Stimulated activated CD4-positive, alpha-beta T cell treated with anti-CD3 and anti-CD28 coated beads, Interleukin-2, amount 100 ng/mL, for 24 hours (primary cell): ENCODE data around the gene KDM3B.
"Not testable (repeated sequence)": the region's sequence is repeated elsewhere in the genome, so short reads cannot be mapped to it uniquely, and the experiment has no call there.

Source experiments
- DNase-seq, 2 donors: peaks; one replicate each; pipeline ENCODE4 v3.0.0-alpha.2; 2020

Gene KDM3B

DNA sequence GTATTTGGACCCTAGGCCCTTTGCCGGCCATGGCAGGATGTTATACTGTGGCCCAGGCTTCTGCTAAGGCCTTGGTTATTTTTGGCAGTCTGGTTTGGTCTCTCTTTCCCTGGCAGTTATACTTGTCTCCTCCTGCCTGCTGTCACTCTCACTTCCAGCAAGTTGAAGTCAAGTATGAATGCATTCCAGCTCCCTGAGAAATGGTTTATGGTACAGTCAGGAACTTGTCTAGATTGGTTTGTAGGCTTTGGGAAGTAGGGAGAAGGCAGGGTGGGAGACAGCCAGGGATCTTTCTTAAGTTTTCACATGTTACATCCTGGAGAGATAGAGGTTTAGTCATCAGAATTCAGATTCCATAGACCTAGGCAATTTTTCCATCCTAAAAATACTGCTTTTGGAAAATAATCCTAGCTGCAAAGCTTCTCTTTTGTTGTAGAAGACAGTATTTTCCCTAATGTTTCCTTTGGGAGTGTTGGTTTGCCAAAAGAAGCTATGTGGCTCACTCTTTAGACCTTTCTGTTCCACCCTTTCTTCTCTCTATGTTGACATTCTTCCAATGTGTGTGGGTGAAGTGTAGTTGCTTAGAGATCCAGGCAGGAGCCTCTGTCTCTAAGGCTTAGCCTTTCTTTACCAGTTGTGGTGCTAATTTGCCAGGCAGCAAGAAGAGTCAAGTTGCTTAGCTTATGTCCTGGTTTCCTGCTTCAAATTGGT, 2.5 kb upstream of the KDM3B start:
- no peak for DNase-seq

DNA sequence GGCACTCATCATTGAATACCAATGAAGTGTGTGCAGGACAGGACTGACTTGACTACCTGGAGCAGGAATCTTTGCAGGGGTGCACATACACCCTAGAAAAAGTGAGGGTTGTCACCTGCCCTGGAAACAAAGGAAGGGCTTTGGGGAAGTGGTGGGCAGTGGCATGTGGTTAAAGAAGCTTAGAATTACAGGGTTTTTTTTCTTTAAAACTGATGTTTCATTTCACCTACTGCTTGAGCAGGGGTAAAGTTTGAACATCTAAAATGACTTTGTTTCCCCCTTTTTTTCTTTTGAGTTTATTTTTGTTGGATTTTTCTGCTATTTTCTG, 2.0 kb upstream of the KDM3B start:
- no peak for DNase-seq

DNA sequence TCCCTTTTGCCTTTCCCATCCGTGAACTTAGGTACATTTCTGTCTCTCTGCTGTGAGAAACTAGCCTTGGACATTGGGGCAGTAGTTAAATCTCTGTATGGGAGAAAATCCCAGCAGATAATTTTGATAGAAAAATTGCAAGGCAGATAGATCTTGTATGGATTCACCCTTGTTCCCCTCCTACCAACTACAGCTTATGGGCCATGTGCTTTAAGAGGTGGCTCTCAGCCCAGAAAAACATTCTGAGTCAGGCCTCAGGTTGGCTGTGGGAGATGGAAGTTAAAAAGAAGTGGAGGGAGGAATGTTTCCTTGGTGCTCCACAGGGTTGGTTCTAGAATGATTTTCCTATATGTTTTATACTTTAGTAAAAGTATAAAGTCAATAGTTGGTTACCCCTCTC, 1.4 kb upstream of the KDM3B start:
- no peak for DNase-seq

DNA sequence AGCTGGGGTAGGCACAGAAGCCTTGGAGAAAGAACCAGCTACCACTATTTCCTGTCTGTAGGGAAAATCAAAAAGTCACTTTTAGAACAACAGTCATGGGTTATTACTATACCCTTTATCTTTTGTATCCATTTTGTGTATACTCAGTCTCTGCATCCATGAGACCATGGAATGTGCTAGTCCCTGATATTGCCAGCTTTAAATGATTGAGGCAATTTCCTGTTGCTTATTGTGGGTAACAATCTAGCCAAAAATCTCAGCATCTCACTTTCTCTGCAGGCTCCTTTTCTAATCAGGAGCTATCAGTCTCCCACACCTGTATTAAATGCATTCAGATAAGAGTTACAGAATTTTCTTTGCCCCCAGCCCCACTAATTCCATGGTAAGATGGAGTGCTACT, 968 bp upstream of the KDM3B start:
- no peak for DNase-seq

DNA sequence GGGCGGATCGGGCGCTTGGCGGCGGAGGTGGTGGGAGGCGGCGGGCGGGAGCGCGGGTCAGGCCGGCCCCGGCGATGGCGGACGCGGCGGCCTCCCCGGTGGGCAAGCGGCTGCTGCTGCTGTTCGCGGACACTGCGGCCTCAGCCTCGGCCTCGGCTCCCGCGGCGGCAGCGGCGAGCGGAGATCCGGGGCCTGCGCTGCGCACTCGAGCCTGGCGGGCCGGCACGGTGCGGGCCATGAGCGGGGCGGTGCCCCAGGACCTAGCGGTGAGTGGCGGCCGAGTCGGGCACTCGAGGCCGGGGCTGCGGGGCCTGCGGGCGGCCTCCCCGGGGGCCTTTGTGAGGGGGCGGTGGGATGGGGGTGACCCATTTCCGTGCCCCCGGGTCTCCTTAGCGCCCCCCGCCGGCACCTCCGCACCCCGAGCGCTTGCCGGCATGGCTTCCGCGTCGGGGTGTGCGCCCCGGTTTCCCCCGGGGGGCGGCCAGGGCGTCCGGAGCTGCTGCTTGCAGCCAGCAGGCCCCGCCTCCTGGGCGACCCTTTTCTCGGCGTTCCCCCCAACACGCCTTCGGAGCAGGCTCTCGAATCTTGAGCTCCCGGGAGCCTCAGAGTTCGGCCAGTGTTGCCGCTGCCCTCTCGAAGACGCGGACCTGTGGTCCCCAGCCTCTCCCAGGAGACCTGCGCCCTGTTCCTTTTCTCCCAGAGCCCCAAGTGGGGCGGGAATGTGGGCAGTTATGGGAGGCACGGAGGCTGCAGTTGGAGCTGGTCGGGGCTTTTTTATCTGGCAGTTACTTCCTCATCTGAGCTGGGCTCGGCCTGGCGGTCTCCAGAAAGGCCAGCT, 456 bp downstream of the KDM3B start:
- DNase-seq = peak; percentile 74

DNA sequence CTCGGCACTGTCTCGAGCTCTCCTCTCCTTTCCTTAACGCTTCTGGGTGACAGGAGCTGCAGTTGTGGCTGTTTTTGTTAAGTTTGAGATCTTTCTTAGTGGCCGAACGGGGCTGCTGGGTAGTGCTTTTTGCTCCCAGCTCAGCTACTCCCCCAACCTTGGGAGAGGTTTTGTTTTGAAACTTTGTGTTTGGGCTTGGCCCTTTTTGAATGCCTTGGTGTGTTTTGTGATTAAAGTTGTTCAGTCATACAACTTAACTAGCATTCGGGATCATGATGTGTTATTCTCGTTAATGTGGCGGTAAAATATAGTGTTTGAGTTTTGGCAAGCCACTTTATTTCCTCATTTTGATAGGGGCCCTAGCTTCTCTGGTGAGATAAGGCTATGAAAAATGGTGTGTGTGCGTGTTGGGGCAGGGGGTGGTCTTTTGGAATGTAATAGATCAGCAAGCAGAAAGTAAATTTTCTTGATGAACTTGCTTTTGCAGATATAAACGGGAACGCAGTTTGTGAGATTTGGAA, 1.1 kb downstream of the KDM3B start:
- DNase-seq = no peak

DNA sequence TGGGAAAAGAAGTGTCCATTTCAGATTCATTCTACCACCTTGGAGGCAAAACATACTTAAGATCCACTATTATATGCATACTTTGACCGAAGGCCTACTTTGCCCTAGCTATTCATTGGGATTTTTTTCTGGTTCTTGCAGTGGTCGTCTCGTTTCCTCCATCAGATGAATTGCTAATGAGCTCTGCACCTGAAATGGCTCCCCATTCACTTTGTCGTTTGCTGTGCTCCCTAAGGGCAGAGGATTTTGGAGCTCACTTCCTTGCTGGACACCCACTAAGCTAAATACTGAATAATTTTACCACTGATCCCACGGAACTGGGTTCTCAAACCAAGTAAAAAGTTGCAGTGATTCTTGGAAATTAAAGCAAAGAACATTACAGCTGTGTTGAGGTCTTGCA, 1.9 kb downstream of the KDM3B start:
- DNase-seq = no peak

DNA sequence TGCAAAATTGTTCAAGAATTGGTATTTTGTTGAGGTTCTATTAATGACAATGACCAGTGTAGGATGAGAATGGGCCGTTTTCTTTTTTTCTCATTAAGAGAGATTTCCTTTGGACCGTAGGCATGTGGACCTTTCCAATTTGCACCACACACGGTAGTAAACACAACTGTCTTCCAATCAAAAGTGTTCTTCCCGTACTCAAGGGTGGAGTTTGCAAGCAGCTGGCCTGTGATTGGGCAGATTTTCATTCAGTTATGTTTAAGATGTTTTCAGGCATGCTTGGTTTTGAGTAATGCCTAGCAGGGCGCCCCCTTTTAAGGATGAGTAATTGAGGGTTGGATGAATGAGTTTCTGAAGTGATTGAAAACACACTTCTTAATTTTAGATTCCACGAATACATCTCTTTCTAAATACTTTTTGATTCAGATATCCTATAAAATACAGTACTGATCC, 2.5 kb downstream of the KDM3B start:
- DNase-seq = peak; percentile 48 to 60

DNA sequence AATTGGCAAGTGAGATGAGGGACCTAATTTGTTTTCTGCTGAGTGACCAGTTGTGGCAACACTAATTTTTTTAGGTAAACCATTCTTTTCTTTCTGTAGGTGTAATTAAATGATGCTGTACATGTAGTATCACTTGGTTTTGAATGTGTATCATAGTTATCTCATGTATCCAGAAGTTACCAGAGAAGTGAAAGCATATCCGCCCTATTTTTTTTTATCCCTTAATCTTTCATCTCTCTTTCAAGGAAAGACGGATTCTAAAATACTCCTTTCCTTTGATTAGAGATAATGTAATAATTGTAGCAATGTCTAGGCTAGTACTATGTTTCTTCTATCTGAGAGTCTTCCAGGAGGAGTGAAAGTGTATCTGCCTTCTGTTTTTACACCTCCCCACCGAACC, 7.1 kb downstream of the KDM3B start:
- DNase-seq = no peak

DNA sequence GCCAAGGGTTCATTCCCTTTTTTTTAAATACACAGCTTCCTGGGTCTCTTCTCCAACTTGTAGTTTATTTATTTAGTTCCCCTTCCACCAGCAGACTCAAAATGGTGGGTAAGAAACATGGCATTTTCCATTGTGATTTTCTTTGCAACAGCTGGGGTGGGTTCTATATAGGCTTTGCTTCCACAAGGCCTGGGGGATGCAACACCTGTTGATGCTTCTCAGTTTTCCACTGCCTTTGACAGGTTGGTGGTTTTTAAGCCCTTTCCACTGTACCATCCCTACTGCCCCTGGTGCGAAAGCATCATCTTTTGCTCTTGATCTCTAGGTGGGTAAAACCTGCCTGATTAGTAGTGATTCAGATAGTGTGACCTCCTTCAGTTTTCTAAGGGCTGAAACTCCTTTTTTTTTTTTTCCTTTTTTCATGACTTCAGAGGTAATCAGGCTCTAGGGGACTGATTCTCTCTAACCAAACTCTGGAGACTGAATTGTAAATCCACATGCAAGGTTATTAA, 8.5 kb downstream of the KDM3B start:
- no peak for DNase-seq

DNA sequence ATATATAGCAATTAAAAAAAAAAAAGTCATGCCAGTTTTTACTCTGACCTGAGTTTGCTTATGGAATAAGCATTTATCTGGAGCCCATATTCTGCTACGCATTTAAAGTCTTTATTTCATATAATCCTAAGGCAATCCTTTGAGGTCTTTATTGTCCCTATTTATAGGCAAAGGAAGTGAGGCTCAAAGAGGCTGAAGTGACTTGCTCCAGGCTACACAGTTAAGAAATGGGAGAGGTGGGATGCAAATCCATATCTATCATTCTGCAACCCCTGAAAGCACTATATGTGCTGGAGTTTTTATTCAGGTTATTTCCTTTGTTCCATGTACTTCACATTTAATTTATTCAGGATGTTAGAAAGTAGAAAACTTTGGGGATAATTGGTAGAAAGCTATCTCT, 12.1 kb downstream of the KDM3B start:
- no peak for DNase-seq

DNA sequence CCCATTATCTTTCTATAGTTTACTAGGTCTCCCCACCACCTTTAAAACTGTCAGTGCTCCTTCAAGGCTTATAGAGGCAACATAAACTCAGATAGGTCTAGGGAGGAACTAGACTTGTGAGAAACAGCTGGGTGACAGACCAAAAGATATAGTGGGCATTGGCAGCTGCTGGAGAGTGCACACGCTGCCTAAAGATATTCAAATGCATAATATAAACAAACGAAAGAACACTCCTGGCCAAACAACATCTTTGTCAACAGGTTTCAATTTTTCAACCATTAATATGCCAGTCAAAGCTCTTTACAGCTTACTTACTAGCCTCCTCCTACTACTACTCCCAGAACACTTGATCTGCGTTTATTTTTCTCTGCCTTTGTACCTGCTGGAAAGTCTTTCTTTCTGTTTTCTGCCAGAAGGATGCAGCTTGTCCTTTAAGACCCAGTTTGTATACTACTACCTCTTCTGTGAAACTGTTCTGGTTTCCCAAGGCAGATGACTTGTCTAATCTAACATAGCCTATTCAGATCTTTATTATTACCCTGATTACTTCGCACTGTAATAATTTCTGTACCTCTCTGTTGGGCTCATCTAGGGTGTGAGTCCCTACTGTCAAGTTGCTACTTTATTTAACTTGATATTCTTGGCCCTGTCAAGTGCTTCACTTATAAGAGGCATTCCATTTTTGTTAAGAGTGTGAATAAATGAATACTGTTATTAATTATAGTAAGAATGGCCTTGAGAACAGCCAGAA, 14.3 kb downstream of the KDM3B start:
- no peak for DNase-seq

DNA sequence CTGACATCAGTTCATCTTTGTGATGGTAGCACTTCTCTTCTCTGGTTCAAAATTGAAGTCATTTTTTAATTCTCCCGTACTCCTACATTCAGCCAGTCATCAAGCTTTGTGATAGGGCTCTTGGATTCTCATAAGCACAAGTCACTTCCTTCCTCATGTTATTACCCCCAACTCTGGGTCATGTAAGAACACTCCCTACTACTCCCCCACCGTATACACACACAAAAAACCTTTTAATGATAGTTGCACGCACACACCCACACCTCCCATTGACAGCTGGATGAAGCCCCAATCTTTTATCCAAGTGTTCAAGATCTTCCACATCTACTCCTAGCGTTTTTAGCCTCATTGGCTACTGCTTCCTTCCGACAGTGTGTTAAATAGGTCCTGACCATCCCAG, 16.8 kb downstream of the KDM3B start:
- no peak for DNase-seq

DNA sequence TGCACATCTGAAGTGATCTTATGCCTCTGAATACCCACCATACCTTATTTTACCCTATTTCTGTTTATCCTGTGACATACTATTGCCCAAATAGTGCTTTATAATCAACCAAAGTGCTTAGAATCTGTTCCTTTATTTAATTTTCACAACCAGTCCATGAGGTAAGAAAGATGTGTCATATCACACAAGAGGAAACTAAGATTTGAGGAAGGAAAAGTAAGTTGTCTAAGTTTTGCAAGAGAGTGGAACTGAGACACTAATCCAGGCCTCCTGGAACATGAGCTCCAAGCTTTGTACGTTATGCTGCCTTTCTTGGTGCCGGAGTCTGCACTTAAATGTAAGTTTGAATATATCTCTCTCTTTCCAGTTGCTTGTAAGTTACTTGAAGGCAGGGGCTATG, 17.2 kb downstream of the KDM3B start:
- DNase-seq = no peak

DNA sequence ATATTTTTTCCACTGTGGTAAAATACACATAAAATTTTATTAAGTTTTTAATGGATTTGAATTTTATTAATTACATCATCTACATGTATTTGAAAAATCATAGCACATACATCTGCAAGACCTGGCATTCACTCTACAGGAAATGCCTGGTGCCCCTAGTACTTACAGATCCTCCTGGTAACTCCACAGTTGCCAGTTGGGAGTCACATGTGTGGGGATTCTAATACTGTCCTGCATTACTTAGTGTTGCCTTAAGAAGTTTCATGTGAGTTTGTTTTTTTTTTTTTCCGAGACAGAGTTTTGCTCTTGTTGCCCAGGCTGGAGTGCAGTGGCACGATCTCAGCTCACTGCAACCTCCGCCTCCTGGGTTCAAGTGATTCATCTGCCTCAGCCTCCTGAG, 18.1 kb downstream of the KDM3B start:
- DNase-seq = no peak

DNA sequence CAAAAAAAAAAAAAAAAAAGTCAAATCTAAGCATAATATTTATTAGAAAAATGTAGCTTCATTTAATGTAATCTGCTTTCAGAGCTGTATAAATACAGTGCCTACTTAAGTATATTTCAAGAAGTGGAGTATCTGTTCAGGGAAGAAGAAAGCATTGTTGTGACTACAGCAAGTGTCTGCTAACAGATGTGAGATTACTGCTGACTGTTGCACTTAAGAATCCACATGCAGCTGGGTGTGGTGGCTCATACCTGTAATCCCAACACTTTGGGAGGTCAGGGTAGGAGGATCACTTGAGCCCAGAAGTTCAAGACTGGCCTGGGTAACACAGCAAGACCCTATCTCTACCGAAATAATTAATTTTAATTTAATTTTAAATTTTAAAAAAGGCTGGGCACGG, 19.0 kb downstream of the KDM3B start:
- no peak for DNase-seq

DNA sequence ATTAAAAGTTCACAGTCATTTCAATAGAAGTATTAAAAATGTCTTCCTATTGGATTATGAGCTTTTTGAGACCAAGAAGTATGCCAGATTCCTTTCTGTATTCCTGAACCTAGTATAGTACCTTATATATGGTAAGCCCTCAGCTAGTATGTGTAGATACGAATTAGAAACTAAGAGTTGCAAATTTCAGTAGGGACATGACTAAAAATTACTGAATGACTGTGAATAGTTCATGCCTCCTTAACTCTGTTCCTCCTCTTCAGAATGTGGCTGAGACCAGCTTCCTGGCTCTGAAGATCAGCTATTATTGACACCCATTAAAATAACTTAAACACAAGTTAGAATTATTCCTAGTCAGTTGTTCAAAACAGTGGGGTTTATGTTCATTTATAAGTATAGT, 19.7 kb downstream of the KDM3B start:
- DNase-seq = no peak

DNA sequence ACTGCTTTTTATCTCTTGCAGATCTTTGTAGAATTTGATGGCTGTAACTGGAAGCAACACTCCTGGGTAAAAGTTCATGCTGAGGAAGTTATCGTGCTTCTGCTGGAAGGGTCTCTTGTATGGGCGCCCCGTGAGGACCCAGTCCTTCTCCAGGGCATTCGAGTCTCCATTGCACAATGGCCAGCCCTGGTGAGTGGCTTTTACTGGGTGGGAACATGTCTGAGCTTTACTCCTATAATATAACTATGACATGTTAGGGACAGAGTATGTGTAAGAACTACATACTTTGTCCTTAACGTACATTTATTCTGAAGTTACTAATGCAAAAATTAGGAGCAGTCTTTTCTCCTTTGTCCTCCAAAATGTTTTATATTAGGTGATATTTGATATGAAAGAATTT, 20.2 kb downstream of the KDM3B start:
- no peak for DNase-seq

DNA sequence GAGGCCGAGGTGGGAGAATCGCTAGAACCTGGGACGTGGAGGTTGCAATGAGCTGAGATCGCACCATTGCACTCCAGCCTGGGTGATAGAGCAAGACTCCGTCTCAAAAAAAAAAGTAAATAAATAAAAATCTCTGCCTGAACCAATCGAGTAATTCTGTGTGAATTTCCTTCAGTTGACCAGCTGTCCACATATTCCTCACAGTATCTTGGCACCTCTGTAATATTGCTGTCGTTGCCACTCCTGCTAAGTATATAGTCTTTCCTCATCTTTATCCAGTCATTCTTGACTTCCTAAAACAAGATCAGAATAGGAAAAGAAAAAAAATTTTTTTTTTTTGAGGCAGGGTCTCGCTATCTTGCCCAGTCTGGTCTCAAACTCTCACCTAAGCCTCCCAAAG, 29.9 kb downstream of the KDM3B start:
- DNase-seq = no peak

DNA sequence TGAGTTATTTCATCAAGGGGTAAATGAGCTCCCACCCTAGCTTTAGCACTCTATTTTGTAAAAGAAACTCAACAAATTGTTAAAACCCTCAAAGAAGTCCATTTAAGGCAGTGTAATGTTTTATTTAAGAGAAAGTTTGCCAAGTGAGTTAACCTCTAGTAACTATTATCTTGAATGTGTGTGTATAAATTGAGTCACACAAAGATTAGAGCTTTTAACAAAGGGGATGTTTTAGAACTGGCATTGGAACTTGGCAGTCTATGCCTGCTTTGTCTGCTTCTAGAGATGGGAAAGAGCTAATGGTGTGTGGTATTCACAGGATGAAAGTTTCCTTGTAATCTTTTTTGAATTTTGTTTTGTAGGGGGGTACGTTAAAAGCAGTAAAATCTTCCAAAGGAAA, 33.2 kb downstream of the KDM3B start:
- no peak for DNase-seq

DNA sequence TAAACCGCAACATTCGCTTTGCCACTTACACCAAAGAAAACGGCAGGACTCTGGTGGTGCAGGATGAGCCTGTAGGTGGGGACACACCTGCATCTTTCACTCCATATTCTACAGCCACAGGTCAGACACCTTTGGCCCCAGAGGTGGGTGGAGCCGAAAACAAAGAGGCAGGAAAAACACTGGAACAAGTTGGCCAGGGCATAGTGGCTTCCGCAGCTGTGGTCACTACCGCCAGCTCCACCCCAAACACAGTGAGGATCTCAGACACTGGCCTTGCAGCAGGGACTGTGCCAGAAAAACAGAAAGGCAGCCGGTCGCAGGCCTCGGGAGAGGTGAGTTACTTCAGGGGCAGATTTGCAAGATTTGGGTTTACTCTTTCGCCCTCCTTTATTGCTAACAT, 33.8 kb downstream of the KDM3B start:
- no peak for DNase-seq

DNA sequence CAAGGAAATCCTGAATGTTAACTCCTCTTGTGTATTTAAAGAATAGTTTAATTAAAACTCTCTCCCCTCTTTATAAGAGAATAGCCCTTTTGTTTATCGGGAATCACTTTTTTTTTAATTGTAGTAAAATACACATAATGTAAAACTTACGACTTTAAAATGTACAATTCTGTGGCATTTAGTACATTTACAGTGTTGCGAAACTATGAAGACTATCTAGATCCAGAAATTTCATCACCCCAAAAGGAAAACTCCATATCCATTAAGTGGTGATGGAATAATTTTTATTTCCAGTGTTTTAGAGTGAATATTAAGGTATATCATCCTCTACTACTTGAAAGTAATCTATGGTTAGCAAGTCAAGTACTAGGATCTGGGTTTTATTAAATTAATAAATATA, 36.8 kb downstream of the KDM3B start:
- DNase-seq = no peak

DNA sequence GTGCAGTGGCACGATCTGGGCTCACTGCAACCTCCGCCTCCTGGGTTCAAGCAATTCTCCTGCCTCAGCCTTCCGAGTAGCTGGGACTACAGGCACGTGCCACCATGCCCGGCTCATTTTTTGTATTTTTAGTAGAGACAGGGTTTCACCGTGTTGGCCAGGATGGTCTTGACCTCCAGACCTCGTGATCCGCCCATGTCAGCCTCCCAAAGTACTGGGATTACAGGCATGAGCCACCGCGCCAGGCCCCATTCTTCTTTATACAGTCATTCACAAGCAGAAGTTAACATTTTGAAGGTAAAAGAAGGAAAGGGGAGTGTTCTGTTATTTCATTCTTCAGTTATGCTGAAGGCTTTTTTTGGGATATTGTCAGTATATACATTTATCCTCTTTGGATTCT, 37.4 kb downstream of the KDM3B start:
- not testable (repeated sequence) for DNase-seq
